GM18502 (cell line): ENCODE measurements around the gene SMIM10.
"Not testable (repeated sequence)": the region's sequence is repeated elsewhere in the genome, so short reads cannot be mapped to it uniquely, and the experiment has no call there.

Experiments used
- ATAC-seq: cut with Tn5 transposase; IDR thresholded peaks from one replicate; pipeline ENCODE4 v1.9.1; 2021; ENCODE audit warnings: mild to moderate bottlenecking; ENCODE audit not compliant: unreplicated experiment, poor library complexity

SMIM10 gene

GRCh38 chrX:135009838-135010237 is 19.0 kb downstream of the SMIM10 start:
- no peak for ATAC-seq

- no peak for ATAC-seq
Measured at GRCh38 chrX:135010921-135011320, 20.1 kb downstream of the SMIM10 start.

GRCh38 chrX:135015523-135016245 is 24.9 kb downstream of the SMIM10 start:
- ATAC-seq = no peak

GRCh38 chrX:135019890-135020289 is 29.1 kb downstream of the SMIM10 start:
- not testable (repeated sequence) for ATAC-seq

- ATAC-seq = not testable (repeated sequence)
Measured at GRCh38 chrX:135023791-135024190, 33.0 kb downstream of the SMIM10 start.

DNA sequence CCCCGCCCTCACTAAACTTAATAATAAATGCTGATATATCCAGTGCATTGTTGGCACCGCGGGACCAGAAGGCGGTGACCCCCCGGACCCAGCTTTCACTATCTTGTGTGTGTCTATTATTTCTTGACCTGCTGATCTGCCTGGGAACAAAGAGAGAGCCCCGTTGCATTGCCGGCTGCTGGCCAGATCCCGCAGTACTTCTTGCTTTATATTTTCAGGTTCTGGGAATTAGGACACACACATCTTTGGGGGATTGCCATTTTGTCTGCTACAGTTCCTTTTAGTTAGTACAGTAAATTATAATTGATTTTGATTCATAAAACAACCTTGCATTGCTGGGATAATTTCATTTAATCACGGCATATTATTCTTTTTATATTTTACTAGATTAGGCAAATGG is 33.7 kb downstream of the SMIM10 start:
- no peak for ATAC-seq

DNA sequence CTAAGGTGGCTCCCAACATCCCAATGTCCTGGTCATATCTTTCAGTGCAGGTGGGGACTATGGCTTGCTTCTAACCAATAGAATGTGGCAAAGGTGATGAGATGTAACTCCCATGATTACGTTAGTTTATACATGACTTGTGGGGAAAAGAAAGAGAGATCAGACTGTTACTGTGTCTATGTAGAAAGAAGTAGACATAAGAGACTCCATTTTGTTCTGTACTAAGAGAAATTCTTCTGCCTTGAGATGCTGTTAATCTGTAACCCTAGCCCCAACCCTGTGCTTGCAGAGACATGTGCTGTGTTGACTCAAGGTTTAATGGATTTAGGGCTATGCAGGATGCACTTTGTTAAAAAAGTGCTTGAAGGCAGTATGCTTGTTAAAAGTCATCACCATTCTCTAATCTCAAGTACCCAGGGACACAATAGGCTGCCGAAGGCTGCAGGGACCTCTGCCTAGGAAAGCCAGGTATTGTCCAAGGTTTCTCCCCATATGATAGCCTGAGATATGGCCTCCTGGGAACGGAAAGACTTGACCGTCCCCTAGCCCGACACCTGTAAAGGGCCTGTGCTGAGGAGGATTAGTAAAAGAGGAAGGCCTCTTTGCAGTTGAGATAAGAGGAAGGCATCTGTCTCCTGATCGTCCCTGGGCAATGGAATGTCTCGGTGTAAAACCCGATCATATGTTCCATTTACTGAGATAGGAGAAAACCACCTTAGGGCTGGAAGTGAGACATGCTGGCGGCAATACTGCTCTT is 39.6 kb downstream of the SMIM10 start:
- not testable (repeated sequence) for ATAC-seq

DNA sequence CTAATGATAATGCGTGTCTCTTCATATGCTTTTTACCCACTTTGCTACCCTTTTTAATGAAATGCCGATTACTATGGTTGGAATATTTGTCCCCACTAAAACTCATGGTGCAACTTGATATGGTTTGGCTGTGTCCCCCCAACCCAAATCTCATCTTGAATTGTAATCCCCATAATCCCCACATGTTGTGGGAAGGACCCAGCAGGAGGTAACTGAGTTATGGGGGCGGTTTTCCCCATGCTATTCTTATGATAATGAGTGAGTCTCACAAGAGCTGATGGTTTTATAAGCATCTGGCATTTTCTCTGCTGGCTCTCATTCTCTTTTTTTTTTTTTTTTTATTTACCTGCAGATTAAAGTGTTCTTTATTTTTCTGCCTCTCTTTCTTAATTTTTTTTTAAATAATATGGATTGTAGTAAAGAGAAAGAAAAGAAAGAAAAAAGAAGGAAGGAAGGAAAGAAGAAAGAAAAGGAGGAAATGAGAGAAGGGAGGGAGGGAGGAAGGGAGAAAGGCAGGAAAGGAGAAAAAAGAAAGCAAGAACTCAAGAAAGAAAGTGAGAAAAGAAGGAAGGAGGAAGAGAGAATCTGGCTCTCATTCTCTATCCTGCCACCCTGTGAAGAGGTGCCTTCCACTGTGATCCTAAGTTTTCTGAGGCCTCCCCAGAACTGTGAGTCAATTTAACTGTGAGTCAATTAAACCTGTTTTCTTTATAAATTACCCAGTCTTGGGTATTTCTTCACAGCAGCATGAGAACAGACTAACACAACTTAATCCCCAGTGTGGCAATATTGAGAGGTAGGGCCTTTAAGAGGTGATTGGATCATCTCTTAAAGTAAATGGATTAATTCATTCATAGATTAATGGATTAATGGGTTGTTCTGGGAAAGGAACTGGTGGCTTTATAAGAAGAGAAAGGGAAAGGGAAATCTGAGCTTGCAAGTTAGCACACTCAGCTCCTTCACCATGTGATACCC is 50.6 kb downstream of the SMIM10 start:
- ATAC-seq = not testable (repeated sequence)
